DOHH2 (cell line): Measurements from ENCODE around the gene BMX.

Source experiments
- H3F3A ChIP-seq: fragments of 200-600 bp; sonication (generic), shearing (Covaris generic); 2 replicates; pipeline ENCODE4 v1.6.0; 2016; ENCODE audit warnings: antibody characterized with exemption, mild to moderate bottlenecking; ENCODE audit not compliant: control insufficient read depth, insufficient read depth
- H3K27ac ChIP-seq: fragments of 200-600 bp; sonication (generic); 2 replicates; pipeline ENCODE4 v1.5.1; 2014; ENCODE audit warnings: low read depth, mild to moderate bottlenecking, low read length, moderate library complexity
- H3K27me3 ChIP-seq: fragments of 200-600 bp; sonication (generic); 2 replicates; pipeline ENCODE4 v1.6.1; 2014; ENCODE audit warnings: mild to moderate bottlenecking, low read length, mixed read lengths; ENCODE audit not compliant: control insufficient read depth
- H3K36me3 ChIP-seq: fragments of 200-600 bp; sonication (generic); 2 replicates; pipeline ENCODE4 v1.6.1; 2014; ENCODE audit warnings: mild to moderate bottlenecking, low read length, moderate library complexity, mixed read lengths; ENCODE audit not compliant: control insufficient read depth
- H3K4me1 ChIP-seq: fragments of 200-600 bp; sonication (generic); 2 replicates; pipeline ENCODE4 v1.6.1; 2014; ENCODE audit warnings: mild to moderate bottlenecking, low read length, mixed read lengths; ENCODE audit not compliant: control insufficient read depth
- H3K4me2 ChIP-seq: fragments of 200-600 bp; sonication (generic); 2 replicates; pipeline ENCODE4 v1.6.0; 2014; ENCODE audit warnings: mild to moderate bottlenecking, low read length, moderate library complexity
- H3K4me3 ChIP-seq: fragments of 200-600 bp; sonication (generic); 2 replicates; pipeline ENCODE4 v1.5.1; 2014; ENCODE audit warnings: mild to moderate bottlenecking, low read length, mixed read lengths
- H3K79me2 ChIP-seq: fragments of 200-600 bp; sonication (generic); 2 replicates; pipeline ENCODE4 v1.6.1; 2014; ENCODE audit warnings: mild to moderate bottlenecking, low read length, mixed read lengths; ENCODE audit not compliant: control insufficient read depth
- H3K9me2 ChIP-seq: fragments of 200-600 bp; sonication (generic); replicated peaks from 2 replicates; pipeline ENCODE4 v1.6.1; 2014; ENCODE audit warnings: mild to moderate bottlenecking, low read length, mixed read lengths; ENCODE audit not compliant: control insufficient read depth
- H3K9me3 ChIP-seq: fragments of 200-600 bp; sonication (generic); 2 replicates; pipeline ENCODE4 v1.6.1; 2014; ENCODE audit warnings: antibody characterized with exemption, low read length, mixed read lengths; ENCODE audit not compliant: control insufficient read depth, insufficient read depth
- H4K20me1 ChIP-seq: fragments of 200-600 bp; sonication (generic); 2 replicates; pipeline ENCODE4 v1.6.0; 2014; ENCODE audit warnings: low read depth, mild to moderate bottlenecking, antibody characterized with exemption, low read length, moderate library complexity; ENCODE audit not compliant: control insufficient read depth, insufficient read depth
- CTCF ChIP-seq: fragments of 200-600 bp; sonication (generic); IDR thresholded peaks from one replicate; pipeline ENCODE4 v1.5.1; 2014; ENCODE audit warnings: antibody characterized with exemption, mild to moderate bottlenecking, low read depth, low read length; ENCODE audit not compliant: poor library complexity, severe bottlenecking
- EZH2phosphoT487 ChIP-seq: fragments of 200-600 bp; sonication (generic); IDR thresholded peaks from 2 replicates; pipeline ENCODE4 v1.6.1; 2017; ENCODE audit warnings: borderline replicate concordance, mild to moderate bottlenecking, antibody characterized with exemption, low read length, moderate library complexity, mixed read lengths

The BMX gene

GRCh38 chrX:15511563-15511962 is 11.0 kb downstream of the BMX start:
- no peaks in the 10 kb centered on the region for H3K9me3 ChIP-seq
- no peaks in the 10 kb centered on the region for H3F3A ChIP-seq
- H4K20me1 ChIP-seq: no peaks in the 10 kb centered on the region
- H3K4me2 ChIP-seq: no peak overlapping the region
- H3K4me3 ChIP-seq: no peak overlapping the region
- TF ChIP-seq CTCF (no peak), EZH2phosphoT487 (no peak)
- H3K4me1 ChIP-seq: no peaks in the 10 kb centered on the region
- H3K36me3 ChIP-seq: no peaks in the 10 kb centered on the region
- no peaks in the 10 kb centered on the region for H3K27me3 ChIP-seq
- H3K79me2 ChIP-seq: no peaks in the 10 kb centered on the region
- no peak overlapping the region for H3K27ac ChIP-seq
- H3K9me2 ChIP-seq: no peaks in the 10 kb centered on the region

- Histone ChIP-seq H3K9me2 (no peaks in the 10 kb centered on the region), H3K4me2 (no peak overlapping the region), H3K4me1 (no peaks in the 10 kb centered on the region), H3K79me2 (no peaks in the 10 kb centered on the region), H3K9me3 (no peaks in the 10 kb centered on the region), H3K4me3 (no peak overlapping the region), H3K27ac (no peak overlapping the region), H4K20me1 (no peaks in the 10 kb centered on the region), H3F3A (no peaks in the 10 kb centered on the region), H3K27me3 (no peaks in the 10 kb centered on the region), H3K36me3 (no peaks in the 10 kb centered on the region)
- no peak for TF ChIP-seq EZH2phosphoT487
- TF ChIP-seq CTCF: no peak
Measured at GRCh38 chrX:15512401-15512965, 11.9 kb downstream of the BMX start.

- Histone ChIP-seq H3F3A (no peaks in the 10 kb centered on the region), H3K27me3 (no peaks in the 10 kb centered on the region), H3K9me3 (no peaks in the 10 kb centered on the region), H4K20me1 (no peaks in the 10 kb centered on the region), H3K4me3 (no peak overlapping the region), H3K79me2 (no peaks in the 10 kb centered on the region), H3K4me2 (no peak overlapping the region), H3K36me3 (no peaks in the 10 kb centered on the region), H3K27ac (no peak overlapping the region), H3K9me2 (no peaks in the 10 kb centered on the region), H3K4me1 (no peaks in the 10 kb centered on the region)
- TF ChIP-seq EZH2phosphoT487 (no peak), CTCF (no peak)
Measured at GRCh38 chrX:15514279-15514678, 13.7 kb downstream of the BMX start.
